NCI-H1048 (cell line): ENCODE measurements around the gene RHPN2.
"Not testable (repeated sequence)": the region's sequence is repeated elsewhere in the genome, so short reads cannot be mapped to it uniquely, and the experiment has no call there.

ENCODE experiments used
- DNase-seq: peaks from one replicate; lab custom pipeline; 2025; lab: John Stamatoyannopoulos, UW

The RHPN2 gene

DNA sequence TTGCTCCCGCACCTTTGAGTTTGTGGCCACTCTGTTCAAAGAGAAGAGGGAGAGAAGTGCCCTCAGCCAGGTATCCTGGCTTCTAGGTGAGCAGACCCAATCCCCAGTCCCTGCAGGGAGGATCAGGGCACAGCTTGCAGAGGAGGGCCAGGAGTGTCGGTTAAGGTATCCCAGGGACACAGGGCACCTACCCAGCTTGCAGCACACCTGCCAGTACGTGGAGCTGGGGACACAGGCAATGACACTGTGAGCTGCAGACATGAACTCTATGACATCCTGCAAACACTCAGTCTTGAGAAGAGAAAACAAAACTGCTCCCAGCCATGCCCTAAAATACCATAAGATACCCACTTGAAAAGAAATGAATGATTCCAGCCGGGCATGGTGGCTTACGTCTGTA, 38.1 kb downstream of the RHPN2 start:
- DNase-seq: not testable (repeated sequence)

GRCh38 chr19:33025468-33026238, 39.0 kb downstream of the RHPN2 start:
- DNase-seq: not testable (repeated sequence)

DNA sequence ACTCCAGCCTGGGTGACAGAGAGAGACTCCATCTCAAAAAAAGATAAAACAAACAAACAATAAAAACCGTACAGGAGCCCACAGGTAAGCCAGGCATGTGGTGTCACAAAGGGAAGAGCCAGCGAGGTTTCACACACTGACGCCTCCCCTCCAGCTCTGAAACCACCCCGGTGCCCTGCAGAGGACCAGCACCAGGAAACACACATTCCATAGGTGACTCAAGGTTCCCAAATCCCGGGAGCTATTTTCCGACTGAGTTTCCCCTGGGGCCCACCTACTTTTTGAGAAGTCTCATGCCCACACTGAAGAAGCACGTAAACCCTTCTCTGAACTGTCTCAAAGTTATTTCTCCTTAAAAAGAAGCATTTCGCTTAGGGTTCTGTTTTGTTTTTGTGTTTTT, 40.3 kb downstream of the RHPN2 start:
- DNase-seq: no peak

- DNase-seq: no peak
These were observed 42.1 kb downstream of the RHPN2 start for GRCh38 chr19:33022472-33023116.

- DNase-seq: not testable (repeated sequence)
These were observed 53.8 kb downstream of the RHPN2 start for GRCh38 chr19:33010891-33011290.

GRCh38 chr19:33008738-33009137, 56.0 kb downstream of the RHPN2 start:
- DNase-seq: no peak

DNA sequence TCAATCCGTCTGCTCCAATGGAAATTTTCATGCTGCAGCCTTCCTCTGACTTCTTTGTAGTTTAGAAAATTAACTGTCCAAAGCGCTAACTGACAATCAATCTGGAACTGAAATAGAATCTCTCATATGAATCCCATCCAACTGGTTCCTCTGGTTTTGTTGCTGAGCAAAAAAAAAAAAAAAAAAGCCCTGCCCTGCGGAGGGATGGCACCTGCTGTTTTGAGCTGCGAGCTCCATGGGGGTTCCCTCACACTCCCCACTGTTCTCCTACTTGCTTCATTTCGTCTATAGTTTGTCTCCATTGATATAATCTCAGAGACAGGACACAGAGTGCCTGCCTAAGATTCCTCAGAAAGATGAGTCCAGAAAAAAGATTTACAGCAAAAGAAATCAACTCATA, 59.2 kb downstream of the RHPN2 start:
- DNase-seq: peak; percentile 20

DNA sequence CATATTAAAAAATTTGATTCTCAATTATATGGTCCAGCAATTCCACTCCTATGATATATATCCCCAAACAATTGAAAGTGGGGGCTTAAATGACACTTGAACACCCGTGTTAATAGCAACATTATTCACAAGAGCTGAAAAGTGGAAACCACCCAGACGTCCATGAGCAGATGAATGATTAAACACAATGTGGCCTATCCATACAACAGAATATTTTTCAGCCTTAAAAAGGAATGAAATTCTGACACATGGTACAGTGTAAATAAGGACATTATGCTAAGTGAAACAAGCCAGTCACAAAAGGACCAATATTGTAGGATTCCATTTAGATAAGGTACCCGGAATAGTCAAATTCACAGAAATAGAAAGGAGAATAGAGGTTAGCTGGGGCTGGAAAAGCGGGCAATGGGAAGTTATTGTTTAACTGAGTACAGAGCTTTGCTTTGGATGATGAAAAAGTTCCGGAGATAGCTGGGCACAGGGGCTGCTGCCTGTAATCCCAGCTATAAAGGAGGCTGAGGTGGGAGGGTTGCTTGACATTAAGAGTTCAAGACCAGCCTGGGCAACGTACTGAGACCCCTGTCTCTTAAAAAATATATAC, 61.2 kb downstream of the RHPN2 start:
- not testable (repeated sequence) for DNase-seq

- DNase-seq: not testable (repeated sequence)
These were observed 62.4 kb downstream of the RHPN2 start for GRCh38 chr19:33002126-33002865.

GRCh38 chr19:33000910-33001309, 63.8 kb downstream of the RHPN2 start:
- no peak for DNase-seq

GRCh38 chr19:33000510-33000909, 64.2 kb downstream of the RHPN2 start:
- no peak for DNase-seq

GRCh38 chr19:32998722-32999121, 66.0 kb downstream of the RHPN2 start:
- DNase-seq: no peak

DNA sequence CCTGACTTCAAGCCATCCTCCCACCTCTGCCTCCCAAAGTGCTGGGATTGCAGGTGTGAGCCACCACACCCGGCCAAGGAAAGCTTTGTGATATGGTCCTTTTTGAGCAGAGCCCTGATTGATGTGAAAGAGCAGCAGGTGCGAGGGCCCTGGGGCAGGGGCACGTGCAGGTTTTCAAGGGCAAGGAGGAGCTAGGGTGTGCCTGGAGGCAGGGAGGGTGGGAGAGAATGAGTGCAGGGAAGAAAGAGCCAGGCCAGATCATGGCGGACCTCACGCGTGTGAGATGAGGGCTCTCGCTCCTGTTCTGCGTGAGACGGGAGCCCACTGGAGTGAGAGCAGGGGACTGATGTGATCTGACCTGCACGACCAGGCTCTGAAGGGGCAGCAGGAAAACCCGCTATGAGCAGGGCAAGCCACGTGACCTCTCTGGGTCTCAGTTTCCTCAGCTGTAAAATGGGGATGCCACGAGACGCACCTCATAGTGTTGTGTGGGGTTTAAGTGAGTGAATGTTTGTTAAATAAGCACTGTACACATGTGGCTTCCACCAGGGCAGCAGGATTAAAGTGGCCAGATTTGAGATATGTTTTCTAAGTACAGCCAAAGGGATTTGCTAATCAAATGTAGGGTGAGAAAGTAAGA, 66.9 kb downstream of the RHPN2 start:
- DNase-seq: no peak

GRCh38 chr19:32997061-32997464, 67.6 kb downstream of the RHPN2 start:
- not testable (repeated sequence) for DNase-seq

- not testable (repeated sequence) for DNase-seq
These were observed 68.7 kb downstream of the RHPN2 start for GRCh38 chr19:32995966-32996365.

DNA sequence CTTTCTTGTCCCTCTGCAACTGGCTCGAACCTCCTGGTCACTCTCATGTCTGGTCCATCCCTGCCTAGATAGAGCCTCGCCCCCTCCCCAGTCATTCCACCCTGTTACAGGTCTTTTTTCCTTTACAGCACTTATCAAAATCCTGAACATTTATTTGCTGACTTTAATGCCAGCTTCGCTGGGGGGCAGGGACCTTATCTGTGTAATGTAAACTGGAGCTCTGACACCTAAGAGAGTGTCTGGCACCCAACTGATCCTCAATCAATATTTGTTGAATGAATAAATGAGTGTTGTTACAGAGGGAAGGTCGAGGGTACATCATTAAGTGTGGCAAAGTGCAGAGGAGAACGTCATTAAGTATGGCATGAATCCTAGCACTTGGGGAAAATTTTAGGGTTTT, 76.0 kb downstream of the RHPN2 start:
- DNase-seq: no peak

- DNase-seq: not testable (repeated sequence)
These were observed 76.4 kb downstream of the RHPN2 start for GRCh38 chr19:32988254-32988653.

DNA sequence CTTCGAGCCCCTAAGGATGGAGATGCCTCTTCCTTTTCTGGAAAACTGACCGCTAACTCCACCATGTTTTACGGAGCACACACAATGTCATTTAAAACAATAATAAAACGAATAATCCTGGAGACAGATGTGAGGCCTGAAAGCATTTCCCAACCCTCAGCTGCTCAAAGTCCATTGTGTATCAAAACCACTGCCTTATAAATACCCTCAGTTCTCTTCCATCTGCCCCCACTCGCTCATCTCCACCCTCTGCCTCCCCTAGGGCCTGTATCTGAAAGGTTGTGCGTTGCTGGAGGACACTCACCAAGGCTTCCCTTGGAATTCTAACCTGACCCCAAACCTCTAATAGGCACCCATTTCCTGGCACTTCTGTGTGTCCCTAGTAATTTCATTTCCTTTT, 82.2 kb downstream of the RHPN2 start:
- DNase-seq: not testable (repeated sequence)

DNA sequence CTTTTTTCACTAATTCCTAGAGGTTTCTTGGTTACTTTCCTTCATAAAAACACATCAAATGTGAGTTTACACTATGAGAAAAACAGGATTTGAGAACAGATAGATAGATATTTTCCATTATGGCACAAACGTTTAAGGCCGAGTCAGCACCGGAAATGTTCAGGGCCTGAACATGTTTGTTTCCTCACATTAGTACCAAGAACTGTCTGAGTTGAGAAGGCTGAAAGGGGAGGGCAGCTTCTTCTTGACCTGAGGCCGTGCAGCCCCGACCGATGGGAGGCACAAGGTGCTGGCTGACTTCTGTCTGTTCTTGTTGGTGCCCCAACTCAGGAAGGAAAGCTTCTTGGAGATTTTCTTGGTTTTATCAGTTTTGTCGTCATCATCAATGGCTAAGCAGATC, 84.9 kb downstream of the RHPN2 start:
- not testable (repeated sequence) for DNase-seq

GRCh38 chr19:32977813-32978212, 86.9 kb downstream of the RHPN2 start:
- not testable (repeated sequence) for DNase-seq

- no peak for DNase-seq
These were observed 87.4 kb downstream of the RHPN2 start for GRCh38 chr19:32977280-32977679.
